CD4-positive, alpha-beta T cell treated with Interleukin-17A for 4 hours (primary cell): Measurements from ENCODE around the gene NF1.
"Not testable (repeated sequence)": the region's sequence is repeated elsewhere in the genome, so short reads cannot be mapped to it uniquely, and the experiment has no call there.

Experiments used
- DNase-seq: peaks from one replicate; pipeline ENCODE4 v3.0.0-alpha.2; 2020; ENCODE audit warnings: mixed read lengths

Gene NF1

GRCh38 chr17:31130286-31131224, 35.8 kb downstream of the NF1 start:
- DNase-seq: no peak

DNA sequence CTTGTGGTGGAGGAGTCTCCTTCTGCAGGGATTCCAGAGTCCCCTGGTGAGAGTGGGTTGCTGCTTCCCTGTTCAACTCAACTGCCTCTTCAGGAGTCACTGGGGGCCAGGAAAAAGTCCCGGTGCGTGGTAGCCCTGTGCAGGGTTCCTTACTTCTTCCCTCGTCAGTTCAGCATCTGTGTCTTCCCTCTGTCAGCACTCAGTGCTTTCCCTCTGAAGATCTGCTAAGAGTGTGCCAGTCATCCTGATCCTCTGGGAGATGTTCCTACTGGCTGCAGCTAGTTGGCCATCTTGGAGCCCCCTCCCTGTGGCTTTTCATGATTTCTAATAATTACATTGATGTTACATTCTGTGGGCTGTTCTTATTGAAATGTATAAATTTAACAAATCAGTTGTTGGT, 36.5 kb downstream of the NF1 start:
- no peak for DNase-seq

GRCh38 chr17:31132977-31133376, 38.2 kb downstream of the NF1 start:
- DNase-seq: no peak

GRCh38 chr17:31134576-31134975, 39.8 kb downstream of the NF1 start:
- no peak for DNase-seq

DNA sequence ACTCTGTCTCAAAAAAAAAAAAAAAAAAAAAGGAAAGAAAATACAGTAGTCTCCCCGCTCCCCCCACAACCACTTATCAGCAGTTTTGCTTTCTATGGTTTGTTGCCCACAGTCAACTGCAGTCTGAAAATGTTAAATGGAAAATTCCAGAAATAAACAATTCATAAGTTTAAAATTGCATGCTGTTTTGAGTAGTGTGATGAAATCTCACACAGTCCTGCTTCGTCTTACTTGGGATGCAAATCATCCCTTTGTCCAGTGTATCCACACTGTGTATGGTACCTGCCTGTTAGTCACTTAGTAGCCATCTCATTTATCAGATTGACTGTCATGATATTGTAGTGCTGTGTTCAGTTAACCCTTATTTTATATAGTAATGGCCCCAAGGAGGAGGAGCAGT, 41.5 kb downstream of the NF1 start:
- DNase-seq: no peak

- no peak for DNase-seq
Observed at GRCh38 chr17:31140111-31140510, 45.3 kb downstream of the NF1 start.

GRCh38 chr17:31144428-31144827, 49.7 kb downstream of the NF1 start:
- DNase-seq: no peak

- no peak for DNase-seq
Observed at GRCh38 chr17:31144836-31145235, 50.1 kb downstream of the NF1 start.

DNA sequence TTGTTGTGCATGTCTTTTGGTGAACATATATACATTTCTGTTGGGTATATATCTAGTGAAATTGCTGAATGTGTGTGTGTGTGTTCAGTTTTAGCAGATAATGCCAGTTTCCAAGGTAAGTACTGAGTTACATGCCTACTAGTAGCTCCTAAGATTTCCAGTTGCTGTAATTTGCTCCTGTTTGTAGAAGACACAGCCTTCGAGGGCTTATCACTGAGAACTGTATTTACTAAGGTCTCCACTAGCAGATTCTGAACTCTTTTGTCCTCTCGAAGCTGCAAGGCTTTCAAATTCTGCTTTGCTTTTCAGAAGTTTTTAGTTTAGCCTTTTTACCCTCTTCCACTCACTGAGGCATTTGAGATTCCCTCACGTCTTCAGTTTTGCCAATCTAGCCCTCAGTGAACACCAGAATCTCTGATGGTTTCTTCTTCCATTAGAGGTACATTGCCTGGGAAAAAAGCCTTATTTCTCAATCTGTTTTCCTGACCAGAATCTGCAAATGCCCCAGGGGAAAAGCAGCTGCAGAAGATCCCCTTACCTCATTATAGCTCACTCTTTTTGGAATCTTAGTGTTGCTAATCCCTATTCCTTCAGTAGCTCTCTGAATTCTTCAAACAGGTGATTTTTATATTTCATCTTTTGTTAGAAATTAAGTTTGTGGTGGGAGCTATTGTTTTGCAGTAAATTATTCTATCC, 52.9 kb downstream of the NF1 start:
- DNase-seq: no peak

GRCh38 chr17:31148205-31148604, 53.4 kb downstream of the NF1 start:
- DNase-seq: no peak

DNA sequence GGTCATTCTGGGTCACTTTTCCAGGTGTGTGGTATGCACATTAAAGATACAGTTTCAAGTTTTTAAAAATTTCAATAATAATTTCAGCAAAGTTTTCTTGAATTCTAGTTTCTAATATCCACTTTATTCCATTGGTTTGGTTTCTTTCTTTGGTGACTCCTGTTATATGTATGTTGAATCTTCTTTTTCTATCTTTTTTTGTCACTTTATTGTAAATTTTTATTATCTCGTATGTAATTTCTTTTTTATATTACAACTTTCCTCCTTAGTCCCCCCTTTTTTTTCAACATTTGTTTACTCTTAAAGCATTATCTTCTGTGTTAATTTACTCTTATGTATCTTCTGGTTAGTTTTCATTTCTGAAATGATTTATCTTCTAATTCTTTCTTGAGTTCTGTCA, 57.5 kb downstream of the NF1 start:
- DNase-seq: no peak

DNA sequence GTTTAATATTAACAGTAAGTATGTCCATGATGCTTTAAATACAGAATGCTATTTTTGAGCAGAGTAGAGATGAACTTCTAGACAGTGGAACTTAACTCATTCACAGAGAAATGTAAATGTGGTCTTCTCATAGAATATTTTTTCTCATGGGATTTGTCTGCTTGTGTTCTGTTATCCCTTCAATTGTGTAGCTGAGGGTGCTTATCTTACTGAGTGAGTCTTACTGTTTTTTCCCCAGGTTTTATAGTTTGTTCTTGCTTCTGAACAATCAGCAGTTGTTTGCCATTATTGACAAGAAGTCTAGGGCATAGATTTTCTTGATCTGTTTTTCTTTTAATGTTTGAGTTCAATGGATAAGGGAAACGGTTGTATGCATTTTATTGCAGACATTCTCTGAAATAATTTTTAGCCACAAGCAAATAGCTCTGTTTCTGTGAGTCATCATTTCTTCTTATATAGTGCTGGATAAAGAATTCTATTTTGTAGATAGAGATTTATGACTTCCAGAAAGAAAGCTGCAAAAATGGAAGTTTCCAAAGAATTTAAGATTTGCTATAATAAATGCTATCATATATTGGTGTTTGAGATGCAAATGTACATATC, 60.5 kb downstream of the NF1 start:
- DNase-seq: no peak

- no peak for DNase-seq
Observed at GRCh38 chr17:31156326-31156725, 61.5 kb downstream of the NF1 start.

DNA sequence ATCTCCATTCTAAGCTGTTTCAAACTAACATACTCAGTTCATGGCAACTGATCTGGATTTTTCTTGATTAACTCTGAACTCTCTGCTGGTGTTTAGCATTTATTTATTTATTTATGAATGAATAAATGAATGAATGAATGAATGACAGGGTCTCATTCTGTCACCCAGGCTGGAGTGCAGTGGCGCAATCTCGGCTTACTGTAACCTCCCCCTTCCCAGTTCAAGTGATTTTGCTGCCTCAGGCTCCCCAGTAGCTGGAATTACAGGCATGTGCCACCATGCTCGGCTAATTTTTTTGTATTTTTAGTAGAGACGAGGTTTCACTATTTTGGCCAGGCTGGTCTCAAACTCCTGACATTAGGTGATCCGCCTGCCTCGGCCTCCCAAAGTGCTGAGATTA, 62.1 kb downstream of the NF1 start:
- DNase-seq: not testable (repeated sequence)

- no peak for DNase-seq
Observed at GRCh38 chr17:31158746-31159377, 64.1 kb downstream of the NF1 start.

GRCh38 chr17:31163091-31163781, 68.5 kb downstream of the NF1 start:
- DNase-seq: no peak

DNA sequence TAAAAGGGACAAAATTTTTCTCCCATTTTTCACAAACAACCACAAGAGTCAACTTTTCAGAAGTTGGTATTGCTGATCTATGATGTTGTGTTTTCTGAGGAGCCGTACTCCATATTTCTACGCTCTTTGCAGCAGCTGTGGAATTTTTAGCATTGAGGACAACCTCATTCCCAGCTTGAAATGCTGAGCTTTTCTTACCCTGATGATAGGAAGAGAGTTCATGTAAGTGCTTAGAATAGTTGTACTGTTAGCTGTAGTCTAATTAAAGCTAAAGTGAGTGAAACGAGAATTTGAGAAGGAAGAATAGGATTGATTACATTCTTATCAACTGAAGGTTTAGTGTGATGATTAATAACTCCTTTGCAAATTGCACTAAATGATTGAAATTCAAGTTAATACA, 72.3 kb downstream of the NF1 start:
- no peak for DNase-seq

- no peak for DNase-seq
Observed at GRCh38 chr17:31171701-31172100, 76.9 kb downstream of the NF1 start.

DNA sequence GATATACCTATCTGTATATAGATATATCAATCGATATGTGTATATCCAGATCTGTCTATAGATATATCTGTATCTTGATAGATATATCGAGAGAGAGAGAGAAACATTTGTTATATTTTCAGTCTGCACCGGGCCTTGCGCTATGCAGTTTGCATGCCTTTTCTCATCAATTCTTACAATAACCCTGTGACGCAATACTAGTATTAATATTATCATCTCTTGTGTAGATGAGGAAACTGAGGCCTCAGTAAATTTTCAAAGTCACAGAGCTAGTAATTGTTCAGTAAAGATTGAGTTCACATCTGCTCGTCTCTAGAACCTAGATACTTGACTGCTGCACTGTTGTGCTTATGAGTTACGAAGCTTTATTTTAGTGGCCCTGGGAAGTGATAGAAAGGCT, 77.6 kb downstream of the NF1 start:
- DNase-seq: no peak

DNA sequence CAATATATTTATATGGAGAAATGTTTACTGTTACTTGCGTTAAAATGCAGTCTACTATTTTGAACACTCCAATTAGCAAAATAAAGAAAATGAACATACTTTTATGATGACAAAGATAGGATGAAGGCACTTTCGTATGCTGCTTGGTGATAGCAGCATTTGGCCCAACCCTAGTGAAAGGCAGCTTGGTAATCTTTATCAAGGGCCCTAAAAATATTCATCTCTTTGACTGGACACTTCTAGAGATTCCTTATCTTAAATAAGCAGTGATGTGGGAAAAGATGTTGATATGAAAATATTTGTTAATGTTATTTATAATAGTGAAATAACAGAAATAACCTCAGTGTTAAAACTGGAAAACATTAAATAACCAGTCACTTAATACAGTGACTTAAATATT, 79.4 kb downstream of the NF1 start:
- no peak for DNase-seq

DNA sequence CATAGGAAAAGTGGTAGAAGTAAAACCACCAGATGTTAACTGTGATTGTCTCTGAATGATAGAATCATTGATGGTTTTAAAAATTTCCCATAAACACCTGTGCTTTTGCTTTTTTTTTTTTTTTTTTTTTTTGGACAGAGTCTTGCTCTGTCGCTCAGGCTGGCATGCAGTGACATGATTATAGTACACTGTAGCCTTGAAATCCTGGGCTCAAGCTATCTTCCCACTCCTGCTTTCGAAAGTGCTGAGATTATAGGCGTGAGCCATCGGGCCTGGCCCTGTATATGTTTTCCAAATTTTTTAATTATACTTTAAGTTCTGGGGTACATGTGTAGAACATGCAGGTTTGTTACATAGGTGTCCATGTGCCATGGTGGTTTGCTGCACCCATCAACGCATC, 80.5 kb downstream of the NF1 start:
- no peak for DNase-seq

DNA sequence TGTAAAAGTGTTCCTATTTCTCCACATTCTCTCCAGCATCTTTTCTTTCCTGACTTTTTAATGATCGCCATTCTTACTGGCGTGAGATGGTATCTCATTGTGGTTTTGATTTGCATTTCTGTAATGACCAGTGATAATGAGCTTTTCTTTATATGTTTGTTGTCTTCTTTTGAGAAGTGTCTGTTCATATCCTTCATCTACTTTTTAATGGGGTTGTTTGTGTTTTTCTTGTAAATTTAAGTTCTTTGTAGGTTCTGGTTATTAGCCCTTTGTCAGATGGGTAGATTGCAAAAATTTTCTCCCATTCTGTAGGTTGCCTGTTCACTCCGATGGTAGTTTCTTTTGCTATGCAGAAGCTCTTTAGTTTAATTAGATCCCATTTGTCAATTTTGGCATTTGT, 81.4 kb downstream of the NF1 start:
- DNase-seq: not testable (repeated sequence)

GRCh38 chr17:31178951-31179350, 84.2 kb downstream of the NF1 start:
- not testable (repeated sequence) for DNase-seq
